HG03025 (cell line): ENCODE results near the gene GPR45.
"Not testable (repeated sequence)": the region's sequence is repeated elsewhere in the genome, so short reads cannot be mapped to it uniquely, and the experiment has no call there.

ENCODE experiments used
- ATAC-seq: cut with Tn5 transposase; IDR thresholded peaks from one replicate; pipeline ENCODE4 v1.9.1; 2021; ENCODE audit warnings: mild to moderate bottlenecking, moderate library complexity; ENCODE audit not compliant: unreplicated experiment, low FRiP score

GPR45 gene, protein sequence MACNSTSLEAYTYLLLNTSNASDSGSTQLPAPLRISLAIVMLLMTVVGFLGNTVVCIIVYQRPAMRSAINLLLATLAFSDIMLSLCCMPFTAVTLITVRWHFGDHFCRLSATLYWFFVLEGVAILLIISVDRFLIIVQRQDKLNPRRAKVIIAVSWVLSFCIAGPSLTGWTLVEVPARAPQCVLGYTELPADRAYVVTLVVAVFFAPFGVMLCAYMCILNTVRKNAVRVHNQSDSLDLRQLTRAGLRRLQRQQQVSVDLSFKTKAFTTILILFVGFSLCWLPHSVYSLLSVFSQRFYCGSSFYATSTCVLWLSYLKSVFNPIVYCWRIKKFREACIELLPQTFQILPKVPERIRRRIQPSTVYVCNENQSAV

DNA sequence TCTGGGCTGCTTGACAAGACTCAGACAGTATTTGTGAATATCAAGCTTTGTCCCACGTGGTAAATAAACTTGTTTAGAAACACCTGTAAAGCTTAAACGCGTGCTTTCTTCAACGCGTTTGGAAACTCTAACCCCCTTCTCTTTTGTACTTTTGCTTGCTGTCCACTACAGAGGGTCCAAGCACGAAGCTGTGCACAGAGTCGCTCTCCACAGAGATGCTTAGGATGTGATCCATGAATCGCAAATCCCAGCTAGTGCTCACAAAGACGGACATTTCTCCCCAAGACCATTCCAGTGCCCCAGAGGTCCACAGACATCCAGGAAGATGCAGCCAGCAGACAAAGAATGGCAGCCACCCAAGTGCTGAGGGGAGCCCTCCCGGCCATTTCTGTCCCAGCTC lies at the start of gene GPR45:
TSS of gene GPR45 (plus strand) at position 301 of the 400 bp plus-strand sequence. CDS start 116 bp downstream, outside the sequence.
- no peak for ATAC-seq

DNA sequence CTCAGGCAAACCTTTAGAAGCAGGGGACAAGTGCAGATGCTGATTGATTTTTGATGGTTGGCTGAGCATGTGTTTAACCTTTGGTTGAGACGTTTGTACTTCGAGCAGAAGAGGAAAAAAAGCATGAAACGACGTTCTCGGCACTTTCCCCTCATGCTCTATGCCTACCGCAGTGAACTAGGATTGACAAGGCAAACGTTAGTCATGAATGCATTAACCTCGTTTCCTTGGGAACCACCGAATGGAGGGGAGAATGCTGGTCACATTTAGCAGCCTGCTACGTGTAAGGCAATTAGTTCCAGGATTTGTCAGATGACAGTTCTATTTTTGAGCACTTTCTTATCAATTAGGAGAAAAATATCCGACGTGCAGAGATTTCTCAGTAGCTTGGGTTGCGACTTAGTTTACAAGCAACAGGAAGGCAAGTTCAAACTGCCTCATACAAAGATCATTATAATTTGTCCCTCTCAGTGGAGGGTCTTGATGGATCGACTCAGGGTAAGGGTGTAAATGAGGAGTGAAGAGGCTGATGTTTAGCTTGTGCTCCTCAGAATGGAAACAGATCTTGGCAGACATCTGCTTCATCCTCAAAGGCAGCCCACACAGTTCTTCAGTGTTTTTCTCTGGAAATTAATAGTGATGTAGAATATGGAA lies 47.4 kb upstream of the GPR45 start:
- ATAC-seq = no peak

DNA sequence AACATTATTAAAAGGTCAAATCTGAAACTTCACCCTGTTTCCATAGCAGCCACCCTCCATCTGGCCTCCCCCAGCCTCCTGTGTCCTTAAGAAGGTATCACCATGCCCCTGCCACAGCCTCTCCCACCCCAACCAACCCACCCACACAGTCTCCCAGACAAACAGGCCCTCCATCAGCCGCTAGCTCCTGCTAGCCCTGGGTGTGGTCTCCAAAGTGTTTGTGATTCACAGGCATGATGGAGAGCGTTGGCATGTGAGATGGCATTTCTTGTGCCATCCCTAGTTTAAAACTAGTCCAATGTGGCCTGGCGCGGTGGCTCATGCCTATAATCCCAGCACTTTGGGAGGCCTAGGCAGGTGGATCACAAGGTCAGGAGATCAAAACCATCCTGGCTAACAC lies 44.9 kb upstream of the GPR45 start:
- ATAC-seq = no peak

DNA sequence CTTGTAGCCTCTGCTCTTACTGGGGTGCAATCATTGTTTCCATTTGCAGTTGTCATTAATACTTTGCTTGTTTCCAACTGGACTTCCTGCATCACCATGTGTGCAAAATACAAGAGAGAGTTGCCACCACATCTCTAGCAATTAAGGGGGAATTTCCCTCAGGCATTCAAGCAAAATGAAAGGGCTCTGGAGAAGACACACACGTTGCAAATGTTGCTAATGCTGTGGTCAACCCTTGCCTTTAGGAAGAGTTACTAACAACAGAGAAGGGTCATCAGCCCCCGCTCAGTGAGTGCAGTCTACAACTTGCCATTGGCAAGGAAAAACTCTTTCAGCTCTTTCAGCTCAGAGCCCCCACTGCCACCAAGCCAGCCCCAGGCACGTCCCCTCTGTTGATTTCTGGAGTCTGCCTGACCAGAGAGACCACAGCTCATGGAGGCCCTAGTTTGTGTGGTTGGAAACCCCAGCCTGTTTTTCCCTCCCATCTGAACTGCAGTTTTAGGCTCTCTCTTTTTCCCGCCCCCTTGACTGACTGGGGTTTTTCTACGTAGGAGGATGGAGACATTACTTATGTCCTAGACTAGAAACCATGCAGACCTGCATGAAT lies 25.9 kb upstream of the GPR45 start:
- ATAC-seq = no peak

DNA sequence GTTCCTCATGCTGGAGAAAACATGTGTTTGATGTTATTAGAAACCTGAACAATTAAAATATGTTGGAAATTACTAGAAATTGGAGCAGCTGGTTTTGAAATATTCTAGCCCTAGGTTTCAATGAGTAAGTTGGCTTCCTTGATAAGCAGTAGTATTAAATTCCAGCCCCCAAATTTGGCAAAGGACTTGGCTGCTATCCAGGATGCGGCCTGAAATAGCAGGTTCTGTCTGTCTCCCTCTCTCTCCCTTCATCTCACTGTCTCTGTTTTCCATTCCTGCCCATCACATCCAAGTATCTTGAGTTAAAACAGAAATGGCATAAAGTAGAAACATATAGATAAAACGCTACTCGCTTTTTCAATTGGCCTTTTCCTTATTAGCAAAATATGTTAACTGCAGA lies 20.9 kb upstream of the GPR45 start:
- no peak for ATAC-seq

DNA sequence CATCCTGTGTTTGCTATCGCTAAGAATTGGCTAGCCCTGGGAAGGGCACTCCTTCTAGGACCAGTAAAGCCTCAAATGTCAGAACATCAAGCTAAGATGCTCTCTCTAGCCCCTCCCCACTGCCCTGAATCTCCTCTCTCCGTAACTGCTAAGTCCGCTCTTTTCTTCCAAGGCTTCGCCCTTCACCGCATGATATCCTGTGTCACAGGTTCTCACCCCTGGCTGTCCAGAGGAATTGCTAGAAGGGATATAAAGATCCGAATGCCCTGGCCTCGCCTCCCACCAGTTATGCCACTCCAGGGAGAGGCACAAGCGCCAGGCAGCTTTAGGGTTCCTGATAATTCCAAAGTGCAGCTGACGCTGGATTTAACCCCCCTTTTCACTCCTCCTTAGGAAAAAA lies 17.1 kb upstream of the GPR45 start:
- no peak for ATAC-seq

DNA sequence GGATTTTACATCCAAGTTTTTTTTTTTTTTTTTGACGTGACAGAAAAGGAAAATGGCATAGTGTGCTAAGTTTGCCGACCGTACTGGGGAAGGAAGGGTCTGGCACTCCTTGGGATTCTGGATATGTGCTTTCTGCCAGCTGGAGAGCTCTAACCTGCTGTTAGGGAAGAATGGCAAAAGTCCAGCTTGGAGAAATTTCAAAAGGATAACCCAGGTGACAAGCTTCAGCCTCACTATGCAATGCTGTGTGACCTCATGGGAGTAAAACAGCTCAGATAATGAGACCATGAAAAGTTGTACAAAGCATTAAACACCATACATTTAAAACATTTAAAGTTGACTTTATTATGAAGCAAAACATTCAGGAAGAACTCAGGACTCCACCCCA lies 10.3 kb upstream of the GPR45 start:
- no peak for ATAC-seq

DNA sequence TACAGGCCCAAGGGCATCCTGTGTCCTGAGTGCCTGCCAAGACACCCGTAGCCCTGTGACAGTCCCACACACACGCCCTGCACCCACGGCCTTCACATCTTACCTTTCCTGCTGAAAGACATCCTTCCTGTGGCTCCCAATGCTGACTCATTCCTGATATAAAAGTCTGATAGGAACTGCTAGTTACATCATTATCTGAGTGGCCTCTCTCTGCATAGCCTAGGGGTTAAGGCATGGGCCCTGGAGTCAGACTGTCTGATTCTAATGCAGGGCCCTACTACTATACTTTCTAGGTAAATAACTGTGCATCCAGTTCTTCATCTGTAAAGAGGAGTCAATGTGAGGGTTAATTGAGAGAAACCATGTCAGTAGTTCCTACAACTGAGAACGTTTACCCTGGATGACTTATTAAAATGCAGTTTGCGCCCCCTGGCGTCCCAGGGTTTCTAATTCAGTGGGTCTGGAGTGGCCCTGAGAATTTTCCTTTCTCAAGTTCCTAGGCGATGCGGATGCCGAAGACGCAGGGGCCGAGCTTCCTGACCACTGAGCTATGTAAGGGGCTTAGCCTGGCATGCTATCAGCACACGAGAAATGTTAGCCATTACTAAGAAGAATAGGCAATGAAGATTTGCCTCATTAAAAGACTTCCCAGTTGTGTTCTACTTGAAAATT lies 6.0 kb upstream of the GPR45 start:
- no peak for ATAC-seq

DNA sequence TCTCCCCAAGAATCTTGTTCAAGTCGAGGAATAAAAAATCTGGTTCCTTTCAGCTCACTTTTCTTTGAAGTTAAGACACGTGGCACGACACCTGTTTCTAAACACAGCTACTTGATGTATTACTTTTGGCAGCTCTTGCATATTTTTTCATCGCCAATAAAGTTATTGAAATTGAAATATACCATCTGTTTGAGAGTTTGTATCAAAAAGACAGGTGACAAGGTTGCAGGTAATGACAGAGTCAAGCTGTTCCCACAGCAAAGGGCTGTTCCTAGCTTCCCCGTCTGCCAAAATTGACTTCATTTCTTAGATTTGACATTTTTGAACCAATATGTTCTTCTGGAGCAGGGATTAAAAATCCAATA lies 5.5 kb upstream of the GPR45 start:
- no peak for ATAC-seq

DNA sequence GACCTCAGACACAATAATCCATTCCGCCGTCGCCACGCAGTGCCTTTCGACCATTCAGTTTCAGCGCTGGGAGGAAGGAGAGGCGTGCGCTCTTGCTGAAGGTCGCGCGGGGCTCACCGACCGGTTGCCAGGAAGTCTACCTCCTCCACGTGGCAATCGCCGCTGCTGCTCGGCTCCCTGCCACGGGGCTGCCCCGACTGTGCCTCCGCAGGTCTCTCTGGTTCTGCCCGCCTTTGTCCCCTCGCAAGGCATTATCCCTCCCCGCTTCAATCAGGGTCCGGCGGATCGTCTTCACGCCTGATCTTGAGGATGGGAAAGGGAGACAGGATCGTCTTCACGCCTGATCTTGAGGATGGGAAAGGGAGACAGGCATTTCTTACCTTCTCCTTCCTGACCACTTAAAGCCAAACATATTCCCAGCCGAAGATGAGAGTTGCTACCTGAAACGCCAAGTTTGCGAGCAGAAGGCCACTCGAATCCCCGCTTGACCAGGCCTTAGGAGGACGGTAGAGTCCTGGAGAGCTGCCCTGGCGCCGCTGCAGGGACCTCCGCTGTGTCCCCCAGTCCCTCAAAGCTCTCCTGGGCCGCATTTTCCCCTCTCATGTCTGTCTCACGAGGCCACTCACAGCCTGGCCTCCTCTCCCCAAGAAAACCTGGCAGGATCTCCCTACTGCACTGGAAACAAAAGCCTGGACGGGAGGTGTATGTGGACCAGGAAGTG lies 4.3 kb upstream of the GPR45 start:
- ATAC-seq = no peak

DNA sequence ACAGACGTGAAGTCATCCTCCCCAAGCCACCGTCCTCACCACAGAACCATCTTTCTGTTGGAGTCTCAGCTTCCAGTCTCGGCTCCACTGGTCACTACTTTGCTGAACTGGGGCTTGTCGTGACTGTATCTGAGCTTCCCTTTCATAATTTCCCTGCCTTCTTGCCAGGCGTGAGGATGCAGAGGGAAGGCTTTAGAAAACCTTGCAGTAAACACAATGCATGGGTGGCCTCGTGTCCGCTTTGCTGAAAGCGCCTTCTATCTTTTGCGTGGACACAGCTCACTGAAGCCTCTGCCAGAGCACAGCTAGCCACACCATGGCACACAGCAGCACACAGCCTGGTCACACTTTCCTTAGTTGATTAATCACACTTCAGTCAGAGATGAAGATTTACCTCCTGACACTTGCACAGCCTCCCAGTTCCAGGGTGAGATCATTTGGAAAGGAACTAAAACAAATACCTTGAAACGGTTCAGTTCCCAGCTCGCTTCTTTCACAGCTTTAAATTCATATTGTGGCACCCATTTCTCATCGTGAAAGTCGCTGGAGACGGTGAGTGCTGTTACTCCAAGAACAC lies 2.8 kb upstream of the GPR45 start:
- ATAC-seq = no peak

DNA sequence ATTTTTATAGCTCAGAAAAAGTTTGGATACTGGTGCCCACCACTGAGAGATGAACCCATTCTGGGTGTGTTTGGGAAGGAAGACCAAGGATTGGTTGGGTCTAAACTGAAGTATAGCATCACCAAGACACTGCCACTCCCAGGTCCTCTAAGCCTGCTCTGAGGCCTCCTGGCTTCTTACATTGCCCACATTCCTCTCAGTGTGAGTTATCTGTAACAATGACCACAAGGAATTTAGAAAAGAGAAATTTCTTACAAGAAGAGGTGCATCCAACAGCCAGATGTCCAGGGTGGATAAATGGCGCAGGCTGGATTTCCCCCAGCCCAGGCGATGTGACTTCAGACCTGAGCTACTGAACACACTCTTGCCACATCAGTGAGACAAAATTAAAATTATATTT lies 1.6 kb upstream of the GPR45 start:
- ATAC-seq = no peak

DNA sequence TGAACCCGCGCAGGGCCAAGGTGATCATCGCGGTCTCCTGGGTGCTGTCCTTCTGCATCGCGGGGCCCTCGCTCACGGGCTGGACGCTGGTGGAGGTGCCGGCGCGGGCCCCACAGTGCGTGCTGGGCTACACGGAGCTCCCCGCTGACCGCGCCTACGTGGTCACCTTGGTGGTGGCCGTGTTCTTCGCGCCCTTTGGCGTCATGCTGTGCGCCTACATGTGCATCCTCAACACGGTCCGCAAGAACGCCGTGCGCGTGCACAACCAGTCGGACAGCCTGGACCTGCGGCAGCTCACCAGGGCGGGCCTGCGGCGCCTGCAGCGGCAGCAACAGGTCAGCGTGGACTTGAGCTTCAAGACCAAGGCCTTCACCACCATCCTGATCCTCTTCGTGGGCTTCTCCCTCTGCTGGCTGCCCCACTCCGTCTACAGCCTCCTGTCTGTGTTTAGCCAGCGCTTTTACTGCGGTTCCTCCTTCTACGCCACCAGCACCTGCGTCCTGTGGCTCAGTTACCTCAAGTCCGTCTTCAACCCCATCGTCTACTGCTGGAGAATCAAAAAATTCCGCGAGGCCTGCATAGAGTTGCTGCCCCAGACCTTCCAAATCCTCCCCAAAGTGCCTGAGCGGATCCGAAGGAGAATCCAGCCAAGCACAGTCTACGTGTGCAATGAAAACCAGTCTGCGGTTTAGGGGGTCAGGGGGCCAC lies 897 bp downstream of the GPR45 start:
- ATAC-seq = no peak

DNA sequence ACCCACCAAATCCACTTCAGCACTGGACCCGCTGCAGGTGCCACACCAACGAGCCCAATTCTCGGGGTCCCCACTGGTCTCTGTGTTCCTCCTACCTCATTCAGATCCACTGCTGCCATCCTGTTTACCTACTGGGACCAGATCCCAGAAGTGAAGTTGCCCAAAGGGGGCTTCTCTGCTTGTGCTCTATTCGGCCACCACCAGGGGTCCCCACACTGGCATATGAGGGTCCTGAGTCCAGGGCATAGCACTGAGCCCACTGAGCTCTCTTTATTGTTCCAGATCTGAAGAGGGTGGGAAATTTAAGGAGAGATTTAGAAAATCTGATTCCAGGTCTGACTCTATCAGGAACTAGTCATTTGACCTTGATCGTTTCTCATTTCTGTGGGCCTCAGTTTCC lies 2.4 kb downstream of the GPR45 start:
- no peak for ATAC-seq

DNA sequence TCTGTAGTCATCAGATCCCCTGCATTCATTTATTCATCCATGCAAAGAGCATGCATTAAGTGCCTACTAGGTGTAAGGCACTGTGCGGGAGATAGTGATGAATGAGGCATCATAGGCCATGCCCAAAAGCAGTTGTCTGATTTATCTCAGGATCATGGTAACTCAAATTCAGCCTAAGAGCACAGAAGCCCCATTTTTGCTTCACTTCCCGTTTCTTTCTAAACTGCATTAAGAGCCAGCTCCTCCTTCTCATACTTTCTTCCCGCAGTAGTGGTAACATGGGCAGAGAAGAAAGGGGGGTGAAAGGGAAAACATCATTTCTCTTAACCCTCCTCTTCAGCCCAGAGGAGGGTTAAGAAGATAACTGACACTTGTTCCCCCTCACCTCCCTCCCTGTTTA lies 2.9 kb downstream of the GPR45 start:
- peak; percentile 48 for ATAC-seq

DNA sequence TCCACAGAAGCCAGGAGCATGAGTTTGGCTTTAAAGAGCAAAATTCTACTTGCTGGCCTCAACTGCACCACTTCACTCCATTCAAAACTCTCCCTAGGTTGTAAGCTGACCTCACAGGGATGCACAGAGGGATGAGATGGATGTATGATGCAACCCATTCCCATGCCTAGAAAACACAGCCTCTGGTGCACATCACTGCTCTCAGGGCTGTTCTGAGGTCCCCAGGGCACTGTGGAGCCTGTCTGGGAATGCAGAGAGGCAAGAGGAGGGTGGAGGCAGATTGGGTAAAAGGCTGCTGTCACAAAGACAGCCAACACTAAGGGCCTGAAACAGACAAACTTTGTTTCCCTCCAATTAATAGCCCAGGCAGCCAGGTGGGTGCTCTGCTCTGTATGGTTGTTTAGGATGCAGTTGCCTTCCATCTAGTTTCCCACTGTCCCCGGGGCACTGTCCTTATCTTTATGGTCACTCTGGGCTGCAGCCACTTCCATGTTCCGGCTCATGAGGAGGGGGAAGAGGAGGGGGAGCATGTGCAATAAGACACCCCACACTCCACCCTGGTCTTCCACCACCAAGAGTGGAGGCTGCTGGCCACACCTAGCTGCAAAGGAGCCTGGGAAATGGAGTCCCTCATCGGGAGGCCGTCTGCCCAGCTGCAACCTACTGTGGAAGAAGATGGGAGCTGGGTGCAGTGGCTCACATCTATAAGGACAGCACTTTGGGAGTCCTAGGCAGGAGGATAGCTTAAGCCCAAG lies 7.0 kb downstream of the GPR45 start:
- ATAC-seq = no peak

DNA sequence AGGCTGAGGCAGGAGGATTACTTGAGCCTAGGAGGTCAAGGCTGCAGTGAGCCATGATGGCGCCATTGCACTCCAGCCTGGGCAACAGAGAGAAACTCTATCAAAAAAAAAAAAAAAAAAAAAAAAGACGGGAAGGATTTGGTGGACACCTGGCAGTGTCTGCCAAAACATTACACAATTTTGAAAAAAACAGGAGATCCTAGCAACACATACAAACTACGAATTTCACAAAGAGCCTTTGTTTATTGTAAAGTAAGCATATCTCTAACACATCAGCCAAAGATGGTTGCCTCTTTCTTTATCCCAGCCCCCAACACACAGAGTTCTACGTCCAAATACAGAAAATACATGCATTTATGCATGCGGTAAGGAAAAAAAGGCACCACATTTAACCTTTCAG lies 7.6 kb downstream of the GPR45 start:
- no peak for ATAC-seq

DNA sequence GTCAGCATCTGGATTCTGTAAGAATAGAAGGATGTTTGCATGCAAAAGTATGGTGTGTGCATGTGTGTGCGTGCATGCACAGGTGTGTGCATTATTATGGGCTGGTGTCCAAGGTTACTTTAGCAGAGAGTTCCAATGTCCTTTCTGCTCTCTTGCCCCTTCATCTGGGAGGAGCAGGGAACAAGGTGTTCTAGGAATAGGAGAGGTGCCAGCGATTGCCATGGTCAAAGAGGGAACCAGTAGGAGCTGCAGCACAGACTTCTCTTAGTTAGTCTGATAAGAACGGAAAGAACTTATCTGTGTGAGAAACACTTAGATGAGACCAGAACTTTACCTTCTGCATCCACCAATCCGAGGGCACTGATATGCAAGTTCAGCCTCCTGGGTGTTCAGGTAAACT lies 8.3 kb downstream of the GPR45 start:
- no peak for ATAC-seq

DNA sequence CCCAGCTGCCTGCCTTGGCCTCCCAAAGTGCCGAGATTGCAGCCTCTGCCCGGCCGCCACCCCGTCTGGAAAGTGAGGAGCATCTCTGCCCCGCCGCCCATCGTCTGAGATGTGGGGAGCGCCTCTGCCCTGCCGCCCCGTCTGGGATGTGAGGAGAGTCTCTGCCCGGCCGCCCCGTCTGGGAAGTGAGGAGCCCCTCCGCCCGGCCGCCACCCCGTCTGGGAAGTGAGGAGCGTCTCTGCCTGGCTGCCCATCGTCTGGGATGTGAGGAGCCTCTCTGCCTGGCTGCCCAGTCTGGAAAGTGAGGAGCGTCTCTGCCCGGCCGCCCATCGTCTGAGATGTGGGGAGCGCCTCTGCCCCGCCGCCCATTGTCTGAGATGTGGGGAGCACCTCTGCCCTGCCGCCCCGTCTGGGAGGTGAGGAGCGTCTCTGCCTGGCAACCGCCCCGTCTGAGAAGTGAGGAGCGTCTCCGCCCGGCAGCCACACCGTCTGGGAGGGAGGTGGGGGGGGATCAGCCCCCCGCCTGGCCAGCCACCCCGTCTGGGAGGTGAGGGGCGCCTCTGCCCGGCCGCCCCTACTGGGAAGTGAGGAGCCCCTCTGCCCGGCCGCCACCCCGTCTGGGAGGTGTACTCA lies 9.6 kb downstream of the GPR45 start:
- not testable (repeated sequence) for ATAC-seq
